Adrenal gland (tissue), 5 donors: ENCODE data around the gene SMAD4.

Source experiments
- CTCF ChIP-seq, 6 experiments: fragments of 450-650 bp in 4 of 6; fragments of 200-600 bp in 2 of 6; sonication (generic) in 1 of 6; IDR thresholded peaks; 1 replicate in 5 of 6; 2 replicates in 1 of 6; pipeline versions ENCODE4 v1.5.1 to v1.8.0; 2016 to 2021; ENCODE audit warnings: antibody characterized with exemption in 6 of 6, mild to moderate bottlenecking in 2 of 6, moderate library complexity in 1 of 6
- POLR2A ChIP-seq, 2 donors: fragments of 450-650 bp; IDR thresholded peaks; one replicate each; pipeline ENCODE4 v1.6.1; 2017; ENCODE audit warnings: antibody characterized with exemption in 2 of 2, mild to moderate bottlenecking in 2 of 2, moderate library complexity in 1 of 2
- donor health status: DM: no; HTN: no; CAD: no.

GRCh38 chr18:51068105-51068504, 38.1 kb downstream of the SMAD4 start:
- TF ChIP-seq CTCF (IDR thresholded peaks at IDR 0.05) (no peak), POLR2A (IDR thresholded peaks at IDR 0.05) (no peak)
